Muscle of arm (tissue), 12 donors: ENCODE results near the gene FAN1. TPM values are rescaled to one million over a fixed set of nuclear protein-coding genes. Genes with fewer than 3 reads are reported as not detected.

ENCODE experiments used
- DNase-seq: peaks from one replicate; pipeline ENCODE4 v3.0.0-alpha.2; 2013
- polyA plus RNA-seq, 12 donors: library from polyadenylated mRNA; unstranded; fragments of 120-200 nt; gene quantifications; one replicate each; pipeline ENCODE4 v1.2.1, GENCODE V29; 2013; ENCODE audit not compliant: insufficient read length in 12 of 12

The FAN1 gene
- polyA plus RNA-seq, 12 donors: 15.3 to 34.5 (median 23.1) TPM; not detected in 1

GRCh38 chr15:30918366-30918765 lies 14.7 kb downstream of the FAN1 start:
- no peak for DNase-seq

- no peak for DNase-seq
These were observed 16.3 kb downstream of the FAN1 start for GRCh38 chr15:30919877-30920550.

GRCh38 chr15:30921106-30921505 lies 17.4 kb downstream of the FAN1 start:
- DNase-seq: no peak

GRCh38 chr15:30921781-30922479 lies 18.2 kb downstream of the FAN1 start:
- DNase-seq: no peak

GRCh38 chr15:30922480-30923311 lies 19.0 kb downstream of the FAN1 start:
- DNase-seq: no peak

- DNase-seq: no peak
These were observed 19.7 kb downstream of the FAN1 start for GRCh38 chr15:30923429-30923828.

- no peak for DNase-seq
These were observed 20.6 kb downstream of the FAN1 start for GRCh38 chr15:30924353-30924752.

GRCh38 chr15:30925686-30926085 lies 22.0 kb downstream of the FAN1 start:
- no peak for DNase-seq

GRCh38 chr15:30926161-30926560 lies 22.4 kb downstream of the FAN1 start:
- DNase-seq: no peak

- no peak for DNase-seq
These were observed 23.5 kb downstream of the FAN1 start for GRCh38 chr15:30927148-30927761.

- DNase-seq: no peak
These were observed 24.4 kb downstream of the FAN1 start for GRCh38 chr15:30928076-30928475.

- no peak for DNase-seq
These were observed 25.5 kb downstream of the FAN1 start for GRCh38 chr15:30929064-30929669.

GRCh38 chr15:30929982-30930381 lies 26.3 kb downstream of the FAN1 start:
- no peak for DNase-seq

- DNase-seq: no peak
These were observed 26.7 kb downstream of the FAN1 start for GRCh38 chr15:30930422-30930821.

GRCh38 chr15:30933293-30933692 lies 29.6 kb downstream of the FAN1 start:
- DNase-seq: no peak

- DNase-seq: no peak
These were observed 35.4 kb downstream of the FAN1 start for GRCh38 chr15:30939161-30939560.

- DNase-seq: no peak
These were observed 36.6 kb downstream of the FAN1 start for GRCh38 chr15:30940359-30940758.

GRCh38 chr15:30941520-30941919 lies 37.8 kb downstream of the FAN1 start:
- DNase-seq: no peak

GRCh38 chr15:30943654-30944335 lies 40.1 kb downstream of the FAN1 start:
- no peak for DNase-seq

GRCh38 chr15:30953183-30953582 lies 49.5 kb downstream of the FAN1 start:
- DNase-seq: no peak

GRCh38 chr15:30953731-30954378 lies 50.1 kb downstream of the FAN1 start:
- no peak for DNase-seq
